DND-41 (cell line): ENCODE data around the gene SNTG2.
"Not testable (repeated sequence)": the region's sequence is repeated elsewhere in the genome, so short reads cannot be mapped to it uniquely, and the experiment has no call there.

ENCODE experiments used
- ATAC-seq: fragments of 200-7000 bp; cut with Tn5 transposase; 3 replicates; pipeline ENCODE4 v1.9.1; 2021; ENCODE audit warnings: low read depth; ENCODE audit not compliant: insufficient read depth
- DNase-seq: peaks from one replicate; pipeline ENCODE4 v3.0.0-alpha.2; 2020
- H2AFZ ChIP-seq: 2 replicates; pipeline ENCODE4 v1.6.0; 2012; ENCODE audit warnings: low read depth, low read length
- H3K27ac ChIP-seq: 2 replicates; pipeline ENCODE4 v1.5.1; 2012; ENCODE audit warnings: low read length, inconsistent platforms
- H3K27me3 ChIP-seq: fragments of 200-600 bp; sonication (generic); 2 replicates; pipeline ENCODE4 v1.6.0; 2012; ENCODE audit warnings: low read length, mild to moderate bottlenecking, inconsistent platforms; ENCODE audit not compliant: insufficient read depth, poor library complexity
- H3K36me3 ChIP-seq: 2 replicates; pipeline ENCODE4 v1.5.1; 2012; ENCODE audit warnings: low read length, inconsistent platforms; ENCODE audit not compliant: insufficient read depth
- H3K4me1 ChIP-seq: 2 replicates; pipeline ENCODE4 v1.5.1; 2012; ENCODE audit warnings: mild to moderate bottlenecking, low read length; ENCODE audit not compliant: insufficient read depth
- H3K4me2 ChIP-seq: 2 replicates; pipeline ENCODE4 v1.6.0; 2012; ENCODE audit warnings: mild to moderate bottlenecking, moderate library complexity, low read length, inconsistent platforms; ENCODE audit not compliant: insufficient read depth
- H3K4me3 ChIP-seq, 2 experiments: fragments of 200-600 bp in 1 of 2; shearing (Covaris generic) in 1 of 2; 2 replicates each; pipeline ENCODE4 v1.5.1; 2012 to 2016; ENCODE audit warnings: inconsistent platforms in 2 of 2, low read length in 2 of 2, mild to moderate bottlenecking in 2 of 2, low read depth in 1 of 2, moderate library complexity in 1 of 2
- H3K79me2 ChIP-seq: 2 replicates; pipeline ENCODE4 v1.6.0; 2012; ENCODE audit warnings: low read length, inconsistent platforms; ENCODE audit not compliant: insufficient read depth
- H3K9ac ChIP-seq: 2 replicates; pipeline ENCODE4 v1.6.0; 2012; ENCODE audit warnings: low read depth, mild to moderate bottlenecking, inconsistent platforms, low read length, moderate library complexity
- H3K9me3 ChIP-seq: 2 replicates; pipeline ENCODE4 v1.5.1; 2012; ENCODE audit warnings: low read length, moderate library complexity, mild to moderate bottlenecking, inconsistent platforms; ENCODE audit not compliant: insufficient read depth, severe bottlenecking
- H4K20me1 ChIP-seq: 2 replicates; pipeline ENCODE4 v1.6.0; 2012; ENCODE audit warnings: low read length; ENCODE audit not compliant: insufficient read depth
- CTCF ChIP-seq: IDR thresholded peaks from 2 replicates; pipeline ENCODE4 v1.5.1; 2012; ENCODE audit warnings: borderline replicate concordance, low read length, moderate library complexity, mild to moderate bottlenecking; ENCODE audit not compliant: poor library complexity, severe bottlenecking; ENCODE audit errors: extremely low read depth
- EZH2 ChIP-seq: IDR thresholded peaks from 3 replicates; pipeline ENCODE4 v1.6.1; 2012; ENCODE audit warnings: borderline replicate concordance, low read depth, mild to moderate bottlenecking, moderate library complexity, low read length, inconsistent platforms; ENCODE audit not compliant: severe bottlenecking

The SNTG2 gene

GRCh38 chr2:1226766-1227165 is 276.1 kb downstream of the SNTG2 start:
- no peak overlapping the region for H3K9ac ChIP-seq
- no peak for TF ChIP-seq EZH2
- no peak for TF ChIP-seq CTCF
- no peaks in the 10 kb centered on the region for H3K27me3 ChIP-seq
- no peak overlapping the region for H2AFZ ChIP-seq
- H3K4me1 ChIP-seq = no peaks in the 10 kb centered on the region
- H3K4me3 ChIP-seq = no peak overlapping the region
- no peaks in the 10 kb centered on the region for H3K36me3 ChIP-seq
- no peak overlapping the region for H3K4me2 ChIP-seq
- no peaks in the 10 kb centered on the region for H3K79me2 ChIP-seq
- H4K20me1 ChIP-seq = no peaks in the 10 kb centered on the region
- no peaks in the 10 kb centered on the region for H3K9me3 ChIP-seq
- ATAC-seq (no peak), DNase-seq (no peak)
- no peak overlapping the region for H3K27ac ChIP-seq

- no peaks in the 10 kb centered on the region for H3K27me3 ChIP-seq
- no peak overlapping the region for H3K27ac ChIP-seq
- ATAC-seq = no peak
- no peak overlapping the region for H3K4me3 ChIP-seq
- no peaks in the 10 kb centered on the region for H3K79me2 ChIP-seq
- H3K9me3 ChIP-seq = no peaks in the 10 kb centered on the region
- no peak for DNase-seq
- no peak overlapping the region for H3K4me2 ChIP-seq
- H4K20me1 ChIP-seq = no peaks in the 10 kb centered on the region
- H3K9ac ChIP-seq = no peak overlapping the region
- TF ChIP-seq EZH2 = no peak
- no peaks in the 10 kb centered on the region for H3K36me3 ChIP-seq
- no peak overlapping the region for H2AFZ ChIP-seq
- no peaks in the 10 kb centered on the region for H3K4me1 ChIP-seq
Observed at GRCh38 chr2:1227274-1227900, 276.7 kb downstream of the SNTG2 start.

- H2AFZ ChIP-seq, H3K4me2 ChIP-seq, H3K27ac ChIP-seq, ATAC-seq, H3K27me3 ChIP-seq, H3K4me1 ChIP-seq, H3K4me3 ChIP-seq, H3K9me3 ChIP-seq, H3K36me3 ChIP-seq, H3K9ac ChIP-seq, DNase-seq, H3K79me2 ChIP-seq, H4K20me1 ChIP-seq: not testable (repeated sequence)
Observed at GRCh38 chr2:1229596-1229995, 278.9 kb downstream of the SNTG2 start.

GRCh38 chr2:1230155-1230893 is 279.7 kb downstream of the SNTG2 start:
- H3K9ac ChIP-seq = no peak overlapping the region
- H3K4me1 ChIP-seq = no peaks in the 10 kb centered on the region
- no peak overlapping the region for H2AFZ ChIP-seq
- TF ChIP-seq EZH2 (no peak), CTCF (no peak)
- no peak for ATAC-seq
- no peaks in the 10 kb centered on the region for H3K79me2 ChIP-seq
- no peak overlapping the region for H3K4me3 ChIP-seq
- H3K27ac ChIP-seq = no peak overlapping the region
- H4K20me1 ChIP-seq = no peaks in the 10 kb centered on the region
- H3K27me3 ChIP-seq = no peaks in the 10 kb centered on the region
- no peak for DNase-seq
- no peaks in the 10 kb centered on the region; the same call in 1 of the 2 replicates for H3K36me3 ChIP-seq
- no peaks in the 10 kb centered on the region for H3K9me3 ChIP-seq
- no peak overlapping the region for H3K4me2 ChIP-seq
